Measurements from ENCODE around the gene OPRM1.

GRCh38 chr6:154012852-154013251, 26.2 kb upstream of the OPRM1 start:
- TF ChIP-seq CTCF (IDR thresholded peaks at IDR 0.05; ENCODE audit: low read depth, low read length, poor library complexity, severe bottlenecking) (no peak), EZH2phosphoT487 (IDR thresholded peaks at IDR 0.05; ENCODE audit: borderline replicate concordance, low read length) (no peak)
